ENCODE data around the gene TOR1AIP1. TPM values are rescaled to one million over a fixed set of nuclear protein-coding genes. Genes with fewer than 3 reads are reported as not detected.
A peak's percentile ranks its signal among the peaks of the same experiment; 100 is the strongest.

TOR1AIP1 gene
- total RNA-seq, 4 donors from 2014 or later = 91.1 to 116 (median 104) TPM

DNA sequence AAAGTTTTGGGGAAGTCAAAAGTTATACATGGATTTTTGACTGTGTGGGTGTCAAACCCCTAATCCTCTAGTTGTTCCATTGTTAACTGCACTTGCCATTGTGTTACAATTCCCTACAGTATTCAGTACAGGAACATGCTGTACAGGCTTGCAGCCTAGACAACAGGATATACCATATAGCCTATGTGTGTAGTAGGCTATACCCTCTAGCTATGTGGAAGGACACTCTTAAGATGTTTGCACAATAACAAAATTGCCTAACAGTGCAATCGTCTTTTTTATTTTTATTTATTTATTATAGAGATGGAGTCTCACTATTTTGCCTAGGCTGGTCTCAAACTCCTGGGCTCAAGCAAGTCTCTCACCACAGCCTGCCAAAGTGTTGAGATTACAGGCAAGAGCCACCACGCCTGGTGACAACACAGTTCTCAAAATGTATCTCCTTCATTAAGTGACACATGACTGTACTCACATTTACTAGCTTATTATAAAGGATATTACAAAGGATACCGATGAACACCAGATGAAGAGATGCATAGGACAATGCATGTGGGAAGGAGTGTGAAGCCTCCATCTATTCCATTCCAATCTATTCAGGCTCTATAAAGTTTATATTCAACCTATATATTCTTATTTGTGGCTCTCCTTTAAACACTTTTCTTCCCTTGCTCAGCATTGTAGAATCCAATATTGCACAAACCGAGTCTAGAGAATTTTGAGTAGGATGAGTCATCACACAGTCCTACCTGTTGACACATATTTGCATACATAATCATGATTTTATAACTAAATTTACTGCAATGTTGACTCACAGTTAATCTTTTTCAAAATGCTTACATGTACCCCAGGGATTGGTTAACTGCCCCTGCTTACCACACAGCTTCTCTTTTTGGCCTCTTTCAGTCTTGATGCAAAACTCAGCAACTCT lies 44.1 kb downstream of the TOR1AIP1 start:
- intact Hi-C loops (cut with DNase I) = no loop called here
- Histone ChIP-seq H3K4me1 (peaks cover 0 to 4% of the 10 kb centered on the region in 2 donors), H3K27ac (no peak overlapping the region), H3K9me3 (no peaks in the 10 kb centered on the region), H3K27me3 (no peaks in the 10 kb centered on the region), H3K36me3 (no peaks in the 10 kb centered on the region), H3K4me3 (replicated peaks in 1 of 3) (no peak overlapping the region)
- DNase-seq = no peak
- TF ChIP-seq, protein P1, sequence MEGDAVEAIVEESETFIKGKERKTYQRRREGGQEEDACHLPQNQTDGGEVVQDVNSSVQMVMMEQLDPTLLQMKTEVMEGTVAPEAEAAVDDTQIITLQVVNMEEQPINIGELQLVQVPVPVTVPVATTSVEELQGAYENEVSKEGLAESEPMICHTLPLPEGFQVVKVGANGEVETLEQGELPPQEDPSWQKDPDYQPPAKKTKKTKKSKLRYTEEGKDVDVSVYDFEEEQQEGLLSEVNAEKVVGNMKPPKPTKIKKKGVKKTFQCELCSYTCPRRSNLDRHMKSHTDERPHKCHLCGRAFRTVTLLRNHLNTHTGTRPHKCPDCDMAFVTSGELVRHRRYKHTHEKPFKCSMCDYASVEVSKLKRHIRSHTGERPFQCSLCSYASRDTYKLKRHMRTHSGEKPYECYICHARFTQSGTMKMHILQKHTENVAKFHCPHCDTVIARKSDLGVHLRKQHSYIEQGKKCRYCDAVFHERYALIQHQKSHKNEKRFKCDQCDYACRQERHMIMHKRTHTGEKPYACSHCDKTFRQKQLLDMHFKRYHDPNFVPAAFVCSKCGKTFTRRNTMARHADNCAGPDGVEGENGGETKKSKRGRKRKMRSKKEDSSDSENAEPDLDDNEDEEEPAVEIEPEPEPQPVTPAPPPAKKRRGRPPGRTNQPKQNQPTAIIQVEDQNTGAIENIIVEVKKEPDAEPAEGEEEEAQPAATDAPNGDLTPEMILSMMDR (IDR thresholded peaks at IDR 0.05) = no peak
- no peak for TF ChIP-seq POLR2A (IDR thresholded peaks at IDR 0.05)
- 90 to 92% methylated on average over 4 of the region's 4 CpGs for WGBS, 2 donors

DNA sequence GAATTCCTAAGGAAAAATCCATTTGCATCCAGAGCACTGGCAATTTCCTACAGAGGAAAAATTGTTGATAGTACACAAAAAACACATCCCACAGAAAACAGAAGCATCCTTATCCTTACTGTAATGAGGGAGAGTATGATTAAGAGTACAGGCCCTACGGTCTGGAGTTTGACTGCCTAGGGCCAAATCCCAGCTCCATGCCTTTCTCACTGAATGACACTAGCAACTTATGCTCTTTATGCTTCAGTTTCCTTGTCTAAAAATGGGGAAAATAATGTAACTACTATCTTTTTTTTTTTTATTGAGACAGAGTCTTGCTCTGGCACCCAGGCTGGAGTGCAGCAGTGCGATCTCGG lies 44.7 kb downstream of the TOR1AIP1 start:
- Histone ChIP-seq H3K9me3 (no peaks in the 10 kb centered on the region), H3K4me1 (peaks cover 4 to 5% of the 10 kb centered on the region in 2 donors), H3K4me3 (replicated peaks in 1 of 3) (no peak overlapping the region), H3K27me3 (no peaks in the 10 kb centered on the region), H3K27ac (no peak overlapping the region), H3K36me3 (no peaks in the 10 kb centered on the region)
- intact Hi-C loops (cut with DNase I) = no loop called here
- 96 to 98% methylated on average over 3 of the region's 3 CpGs for WGBS, 2 donors
- TF ChIP-seq POLR2A (IDR thresholded peaks at IDR 0.05) = no peak
- TF ChIP-seq, protein P1 (IDR thresholded peaks at IDR 0.05) = no peak
- DNase-seq = no peak

DNA sequence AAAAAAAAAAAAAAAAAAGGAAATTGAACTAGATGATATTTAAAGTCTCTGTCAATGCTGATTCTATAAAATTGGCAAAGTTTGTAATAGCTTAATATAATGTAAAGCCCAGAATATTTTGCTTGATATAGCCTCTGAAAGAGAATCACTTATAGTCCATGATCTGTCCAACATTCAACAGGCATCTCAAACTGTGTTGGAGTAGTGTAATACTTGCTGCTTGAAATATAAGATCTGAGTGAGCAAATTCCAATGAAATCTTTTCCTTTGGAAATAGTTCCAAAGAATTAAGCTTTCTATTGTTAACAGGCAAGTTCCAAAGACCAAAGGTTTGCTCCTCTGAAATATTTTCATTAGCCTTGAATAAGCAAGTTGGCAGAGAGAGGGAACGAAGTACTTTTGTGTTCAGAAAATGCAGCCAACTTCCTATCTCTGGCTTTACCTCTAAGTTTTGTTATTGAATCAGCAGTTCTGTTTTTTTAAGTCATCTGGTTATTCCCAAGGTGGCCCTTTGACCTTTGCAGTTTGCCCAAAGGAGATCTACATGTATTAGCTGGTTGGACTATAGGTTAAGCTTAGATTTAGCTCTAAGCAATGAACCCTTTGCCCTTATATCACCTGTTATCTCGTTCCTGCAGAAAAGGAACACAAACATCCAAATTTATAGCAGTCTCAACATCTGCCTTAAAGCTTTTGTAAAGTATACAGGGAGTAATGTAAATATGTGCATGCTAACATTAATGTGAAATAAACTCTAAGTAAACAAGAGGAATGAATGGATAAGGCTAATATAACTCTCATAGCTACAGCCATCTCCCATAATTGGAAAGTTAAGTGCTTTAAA lies 48.1 kb downstream of the TOR1AIP1 start:
- Histone ChIP-seq H3K4me3 (replicated peaks in 1 of 3) (no peak overlapping the region), H3K27ac (peak overlapping the region in 2 of 3 donors; percentile 22 to 43), H3K27me3 (no peaks in the 10 kb centered on the region), H3K9me3 (no peaks in the 10 kb centered on the region), H3K36me3 (no peaks in the 10 kb centered on the region), H3K4me1 (peaks cover 7% of the 10 kb centered on the region in 2 donors)
- 27 to 31% methylated on average over 2 of the region's 2 CpGs for WGBS, 2 donors
- no peak for DNase-seq
- intact Hi-C loops (cut with DNase I) = no loop called here
- TF ChIP-seq, protein P1 (IDR thresholded peaks at IDR 0.05) = no peak
- no peak for TF ChIP-seq POLR2A (IDR thresholded peaks at IDR 0.05)

DNA sequence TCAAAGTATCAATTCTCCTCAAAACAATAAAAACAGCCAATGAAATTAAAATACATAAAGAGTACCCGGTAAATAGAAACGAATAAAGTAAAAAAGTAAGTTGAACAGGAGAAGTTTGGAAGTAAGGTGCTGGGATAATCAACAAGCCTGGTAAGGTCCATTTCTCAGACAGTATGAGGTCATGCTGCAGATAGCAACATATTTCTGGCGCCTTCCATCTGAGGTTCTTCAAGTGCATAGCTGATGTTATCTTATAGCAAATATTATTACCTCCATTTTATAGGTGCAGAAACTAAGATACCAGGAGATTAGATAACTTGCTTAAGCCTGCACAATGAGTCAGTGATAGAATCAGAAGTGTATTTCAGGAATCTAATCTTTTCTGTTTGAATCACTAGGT lies 48.8 kb downstream of the TOR1AIP1 start:
- Histone ChIP-seq H3K27me3 (no peaks in the 10 kb centered on the region), H3K4me3 (replicated peaks in 1 of 3) (no peak overlapping the region), H3K27ac (peak overlapping the region in 1 of 3 donors; percentile 43), H3K9me3 (no peaks in the 10 kb centered on the region), H3K4me1 (peaks cover 7% of the 10 kb centered on the region in 2 donors), H3K36me3 (no peaks in the 10 kb centered on the region)
- 90 to 94% methylated on average over 3 of the region's 3 CpGs for WGBS, 2 donors
- TF ChIP-seq, protein P1 (IDR thresholded peaks at IDR 0.05) = no peak
- no peak for TF ChIP-seq POLR2A (IDR thresholded peaks at IDR 0.05)
- intact Hi-C loops (cut with DNase I) = no loop called here
- DNase-seq = no peak
